Activated CD8-positive, alpha-beta memory T cell treated with anti-CD3 and anti-CD28 coated beads for 36 hours (primary cell): ENCODE data around the gene KCNN3. TPM values are rescaled to one million over a fixed set of nuclear protein-coding genes. Genes with fewer than 3 reads are reported as not detected.

Experiments
- CTCF ChIA-PET: fragments of 350-600 bp; sonication (Branson Sonifier 250); formaldehyde crosslinking; loops from one replicate; lab custom pipeline; 2021; ENCODE audit warnings: antibody characterized with exemption; lab: Charles Lee
- POLR2A ChIA-PET: fragments of 350-600 bp; sonication (Branson Sonifier 250); formaldehyde crosslinking; loops from one replicate; lab custom pipeline; 2021; ENCODE audit warnings: antibody characterized with exemption; lab: Charles Lee
- total RNA-seq, 2 experiments: library from RNA; stranded (reverse); gene quantifications; one replicate each; pipeline ENCODE4 v1.2.3, GENCODE V29; 2021

Gene KCNN3
- total RNA-seq, 2 experiments from 2014 or later: 0.10 to 0.30 TPM

DNA sequence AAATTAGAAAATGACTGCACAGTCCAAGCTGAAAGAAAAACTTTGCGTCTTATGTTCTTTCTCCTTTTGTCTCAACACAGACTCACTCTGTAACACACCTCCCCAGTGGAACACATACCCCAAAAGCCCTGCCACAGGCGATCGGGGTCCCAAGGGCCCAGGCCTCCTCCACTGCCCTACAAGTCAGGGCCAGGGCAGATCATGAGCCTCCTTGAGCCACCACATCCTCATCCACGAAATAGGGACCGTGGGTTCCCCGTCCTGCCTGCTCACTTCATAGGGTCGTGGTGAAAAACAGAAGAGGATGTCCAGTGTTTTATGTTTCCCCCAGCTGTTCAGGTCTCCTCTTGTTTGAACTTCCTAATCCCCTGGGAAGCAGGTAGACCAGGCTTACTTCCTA, 116.7 kb downstream of the KCNN3 start:
- CTCF ChIA-PET: interaction anchor here (1.1 kb wide), 1 partner anchor 194 kb away, joined by 3 read pairs; no protein-coding TSS in a partner anchor
- POLR2A ChIA-PET: no interaction called here

DNA sequence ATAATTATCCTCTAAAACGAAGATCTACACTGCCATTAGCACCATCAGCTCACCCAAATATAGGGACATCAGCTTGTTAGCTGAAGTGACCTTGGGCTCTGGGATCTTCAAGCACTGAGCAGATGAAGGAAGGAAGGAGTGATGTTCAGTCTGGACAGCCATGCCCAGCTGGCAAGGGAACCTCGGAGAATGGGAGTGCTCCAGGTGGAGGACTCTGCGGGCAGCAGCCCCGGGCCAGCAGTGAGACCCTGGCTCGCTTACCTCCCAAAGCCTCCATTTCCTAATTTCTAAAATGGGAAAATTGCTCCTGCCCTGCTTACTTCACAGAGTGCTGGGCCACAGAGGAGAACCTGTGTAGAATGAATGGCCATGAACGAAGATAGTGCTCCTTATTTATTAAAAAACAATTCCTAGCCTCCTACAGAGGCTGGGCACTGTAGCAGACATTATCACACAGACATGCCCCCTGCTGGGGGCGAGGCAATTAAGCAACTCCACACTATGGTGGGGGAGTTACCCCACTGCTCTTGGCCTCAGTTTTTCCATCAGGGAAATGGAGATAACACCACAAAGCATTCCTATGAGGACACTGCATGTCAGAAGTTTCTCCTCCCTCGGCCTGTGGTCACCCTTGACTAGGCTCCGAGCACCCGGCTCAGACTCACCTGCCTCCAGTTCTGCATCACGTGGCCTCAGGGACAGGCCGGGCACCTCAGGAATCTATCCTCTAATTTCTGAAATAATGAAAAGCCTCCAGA, 117.6 kb downstream of the KCNN3 start:
- POLR2A ChIA-PET: no interaction called here

DNA sequence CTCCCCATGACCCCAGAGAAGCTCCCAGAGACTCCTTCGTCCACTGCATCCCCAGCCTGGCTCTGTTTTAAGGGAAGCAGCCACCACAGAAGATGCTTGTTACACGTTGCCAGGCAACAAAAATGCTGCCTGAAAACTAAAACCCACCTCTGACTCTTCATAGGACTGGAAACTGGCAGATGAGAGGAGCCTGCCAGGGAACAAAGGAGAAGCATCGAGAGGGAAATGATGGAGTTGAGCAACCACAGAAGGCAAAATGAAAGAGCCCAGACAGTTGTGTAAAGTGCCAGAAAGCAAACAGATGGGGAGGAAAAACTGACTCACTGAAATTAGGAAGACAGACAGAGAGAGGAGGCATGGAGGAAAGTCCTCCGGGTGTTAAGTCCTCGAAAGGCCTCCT, 118.4 kb downstream of the KCNN3 start:
- CTCF ChIA-PET: interaction anchor here (0.6 to 6.0 kb wide), 4 partner anchors 8 to 192 kb away, joined by 3 to 27 read pairs (median 4); no protein-coding TSS in a partner anchor
- POLR2A ChIA-PET: interaction anchor here (0.6 kb wide), 1 partner anchor 234 kb away, joined by 3 read pairs; no protein-coding TSS in a partner anchor

More for the DNA sequence above, 117.6 kb downstream of the KCNN3 start:
- CTCF ChIA-PET: interaction anchor here (0.6 to 6.0 kb wide), 3 partner anchors 8 to 193 kb away, joined by 3 to 27 read pairs (median 4); no protein-coding TSS in a partner anchor

DNA sequence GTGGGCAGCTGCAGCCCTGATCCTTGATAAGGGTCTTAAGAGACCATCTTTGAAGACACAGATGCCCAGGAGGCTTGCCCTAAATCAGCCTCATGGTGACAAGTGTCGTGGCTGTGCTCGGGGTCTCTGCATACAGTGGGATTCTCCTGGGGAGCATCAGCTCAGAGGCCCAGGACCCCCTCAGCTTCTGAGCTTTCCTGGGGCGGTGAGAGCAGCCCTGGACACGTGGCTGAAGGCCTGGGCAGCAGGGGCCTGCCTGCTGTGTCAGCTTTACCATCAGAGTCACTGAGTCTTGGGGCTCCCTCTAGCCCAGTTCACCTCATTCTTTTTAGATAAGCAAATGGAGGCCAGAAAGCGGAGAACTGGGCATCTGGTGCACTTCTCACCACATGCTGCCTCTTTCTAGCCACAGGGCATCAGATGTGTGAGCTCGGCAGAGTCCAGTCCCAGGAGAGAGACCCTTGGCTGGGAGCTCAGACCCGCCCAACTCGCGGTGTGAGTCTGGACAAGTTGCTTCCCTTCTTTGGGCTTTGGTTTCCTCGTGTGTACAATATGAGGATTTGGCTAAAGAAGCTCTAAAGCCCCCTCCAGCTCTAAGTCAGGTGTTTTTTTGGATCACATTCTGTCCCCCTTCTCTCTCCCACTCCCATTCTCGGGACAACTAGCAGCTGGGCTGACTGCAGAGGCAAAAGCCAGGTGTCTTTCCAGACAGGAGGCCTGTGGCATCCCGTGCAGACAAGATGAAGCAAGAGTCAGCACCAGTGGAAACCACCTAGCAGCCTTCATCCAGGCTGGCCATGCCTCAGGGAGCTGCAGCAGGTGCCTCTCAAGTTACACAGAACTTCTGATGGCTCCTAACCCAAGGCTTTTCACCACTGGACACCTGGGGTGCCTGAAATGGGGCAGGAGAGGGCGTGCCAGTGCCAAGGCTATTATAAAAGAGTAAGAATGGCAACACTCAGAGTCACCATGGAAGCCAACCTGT, 119.1 kb downstream of the KCNN3 start:
- POLR2A ChIA-PET: interaction anchor here (0.6 kb wide), 1 partner anchor 233 kb away, joined by 3 read pairs; no protein-coding TSS in a partner anchor
- CTCF ChIA-PET: interaction anchor here (0.7 to 6.0 kb wide), 6 partner anchors 9 to 191 kb away, joined by 3 to 27 read pairs (median 3); no protein-coding TSS in a partner anchor

DNA sequence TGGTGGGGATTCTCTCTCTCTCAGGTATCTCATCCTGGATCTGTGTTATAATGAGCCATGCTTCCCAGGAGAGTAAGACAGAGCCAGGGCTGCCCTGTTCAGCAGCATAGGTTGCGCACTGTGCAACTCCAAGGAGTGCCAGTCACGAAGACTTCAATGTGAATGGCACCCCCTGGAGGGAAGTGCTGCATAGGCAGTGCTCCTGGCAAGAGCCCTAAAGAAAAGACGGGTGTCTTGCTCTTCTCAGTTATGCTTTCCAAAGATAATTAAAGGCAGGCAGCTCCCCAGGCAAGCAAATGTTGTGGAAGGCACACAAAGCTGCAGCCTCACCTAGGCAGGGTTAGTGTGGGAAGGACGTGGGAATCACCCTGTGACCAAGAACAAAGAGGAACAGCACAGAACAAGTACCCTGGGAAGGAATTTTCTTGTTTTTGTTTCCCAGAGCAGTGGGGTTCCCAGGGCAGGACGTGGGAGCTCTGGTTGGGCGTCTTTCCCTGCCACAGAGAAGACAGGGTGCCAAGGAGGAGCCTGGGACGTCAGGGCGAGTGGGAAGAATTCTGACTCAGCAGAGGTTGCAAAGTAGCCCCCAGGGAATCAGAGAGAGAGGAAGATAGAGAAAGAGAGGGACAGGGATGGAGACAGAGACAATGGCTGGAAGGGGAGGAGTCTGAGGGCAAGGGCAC, 120.9 kb downstream of the KCNN3 start:
- ChIA-PET POLR2A (interaction anchor here (0.5 kb wide), 1 partner anchor 224 kb away, joined by 5 read pairs; no protein-coding TSS in a partner anchor), CTCF (interaction anchor here (1.2 to 6.0 kb wide), 4 partner anchors 9 to 189 kb away, joined by 3 to 27 read pairs (median 4); no protein-coding TSS in a partner anchor)

DNA sequence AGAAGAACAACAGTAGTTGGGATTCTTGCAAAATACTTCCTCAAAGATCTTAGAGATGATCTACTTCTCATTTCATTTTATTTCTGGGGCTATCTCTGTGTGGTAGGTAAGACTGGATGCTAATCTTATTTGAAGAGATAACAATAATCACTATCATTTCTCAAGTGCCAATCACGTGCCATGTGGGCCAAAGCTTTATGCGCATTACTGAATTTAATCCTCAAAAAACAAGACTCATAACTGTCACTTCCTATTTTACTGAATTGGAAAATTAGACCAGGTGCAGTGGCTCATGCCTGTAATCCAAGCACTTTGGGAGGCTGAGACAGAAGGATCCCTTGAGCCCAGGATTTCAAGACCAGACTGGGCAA, 121.7 kb downstream of the KCNN3 start:
- ChIA-PET POLR2A (interaction anchor here (0.6 kb wide), 1 partner anchor 445 kb away, joined by 3 read pairs; no protein-coding TSS in a partner anchor), CTCF (interaction anchor here (1.0 to 6.0 kb wide), 7 partner anchors 8 to 267 kb away, joined by 3 to 27 read pairs (median 3); no protein-coding TSS in a partner anchor)

DNA sequence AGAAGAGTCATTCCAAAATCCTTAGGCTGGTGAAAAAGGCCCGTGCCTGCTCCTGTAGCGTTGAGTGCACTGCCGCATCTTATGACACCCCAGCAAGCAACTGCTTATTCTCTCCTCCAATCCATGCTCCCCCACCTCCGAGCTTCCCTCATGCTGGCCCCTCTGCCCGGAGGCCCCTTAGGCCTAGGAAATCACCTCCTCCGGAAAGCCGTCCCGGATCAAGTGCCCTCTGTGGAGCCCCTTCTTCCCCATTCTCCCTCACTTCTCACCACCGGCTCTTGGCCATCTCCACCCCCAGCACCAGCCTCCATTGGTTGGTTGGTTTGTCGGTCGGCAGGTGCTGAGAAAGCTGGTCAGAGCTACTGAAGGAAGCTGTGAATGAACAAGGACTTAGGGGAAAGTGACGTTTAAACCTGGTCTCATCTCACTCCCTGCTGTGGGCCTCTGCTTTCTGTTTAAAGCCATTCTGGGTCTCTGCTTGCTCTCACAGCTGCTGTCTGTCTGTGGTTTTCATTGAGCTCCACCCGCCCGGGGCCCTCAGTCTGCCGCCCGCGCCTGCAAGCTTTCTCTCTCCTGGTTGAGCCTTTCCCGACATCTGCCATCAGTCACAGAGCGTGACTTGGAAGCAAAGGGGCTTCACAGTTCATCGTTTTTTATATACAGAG, 122.2 kb downstream of the KCNN3 start:
- ChIA-PET POLR2A (interaction anchor here (0.6 kb wide), 1 partner anchor 446 kb away, joined by 3 read pairs; no protein-coding TSS in a partner anchor), CTCF (interaction anchor here (1.0 to 6.0 kb wide), 7 partner anchors 7 to 267 kb away, joined by 3 to 27 read pairs (median 3); no protein-coding TSS in a partner anchor)

DNA sequence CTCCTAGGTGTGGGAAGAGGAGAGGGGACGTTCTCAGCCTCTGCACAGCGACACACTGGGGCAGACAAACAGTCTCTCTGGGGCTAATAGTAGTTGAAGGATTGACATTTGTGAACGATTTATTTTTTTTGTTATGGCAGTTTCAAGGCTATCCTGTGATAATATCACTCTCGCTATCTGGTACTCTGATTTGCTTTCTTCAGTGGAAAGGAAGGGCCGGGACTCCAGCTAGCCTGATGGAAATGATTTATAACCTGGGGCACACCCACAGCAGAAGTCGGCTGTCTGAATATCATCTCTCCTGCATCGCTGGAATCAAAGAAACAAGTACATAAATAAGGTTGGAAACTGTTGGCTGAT, 122.7 kb downstream of the KCNN3 start:
- CTCF ChIA-PET: interaction anchor here (0.5 to 6.0 kb wide), 4 partner anchors 13 to 266 kb away, joined by 3 to 27 read pairs (median 8); no protein-coding TSS in a partner anchor
- POLR2A ChIA-PET: no interaction called here

DNA sequence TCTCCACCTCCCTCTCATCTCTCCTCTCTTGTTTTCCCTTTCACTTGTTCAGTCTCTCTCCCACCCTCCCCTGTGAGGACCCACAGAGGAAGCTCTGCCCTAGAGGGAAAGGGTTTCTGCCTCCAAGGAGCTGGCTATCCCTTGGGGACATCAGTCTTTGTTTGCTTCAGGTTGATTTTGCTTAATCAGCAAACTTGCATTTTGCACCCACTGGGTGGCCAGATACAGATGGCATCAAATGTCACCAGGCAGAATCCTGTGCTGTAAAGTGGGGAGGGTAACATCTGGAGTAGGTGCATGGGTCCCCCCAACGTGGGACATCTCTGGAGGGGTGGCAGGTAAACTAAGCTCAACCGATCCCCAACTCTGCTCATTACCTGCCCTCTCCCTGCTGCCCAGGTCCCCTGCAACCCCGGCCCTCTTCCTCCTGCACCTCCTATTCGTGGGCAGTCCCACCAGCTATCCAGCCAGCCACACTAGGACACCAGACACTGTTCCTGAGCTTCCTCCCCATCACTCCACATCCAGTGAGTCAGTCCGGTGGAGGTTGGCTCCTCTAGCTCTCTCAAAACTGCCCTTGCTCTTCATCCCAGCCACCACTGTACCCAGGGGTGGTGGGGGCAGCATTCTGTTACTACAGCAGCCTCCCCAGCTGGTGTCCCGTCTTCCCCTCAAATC, 123.3 kb downstream of the KCNN3 start:
- ChIA-PET POLR2A (no interaction called here), CTCF (interaction anchor here (0.5 to 6.0 kb wide), 3 partner anchors 13 to 192 kb away, joined by 4 to 27 read pairs (median 11); no protein-coding TSS in a partner anchor)

DNA sequence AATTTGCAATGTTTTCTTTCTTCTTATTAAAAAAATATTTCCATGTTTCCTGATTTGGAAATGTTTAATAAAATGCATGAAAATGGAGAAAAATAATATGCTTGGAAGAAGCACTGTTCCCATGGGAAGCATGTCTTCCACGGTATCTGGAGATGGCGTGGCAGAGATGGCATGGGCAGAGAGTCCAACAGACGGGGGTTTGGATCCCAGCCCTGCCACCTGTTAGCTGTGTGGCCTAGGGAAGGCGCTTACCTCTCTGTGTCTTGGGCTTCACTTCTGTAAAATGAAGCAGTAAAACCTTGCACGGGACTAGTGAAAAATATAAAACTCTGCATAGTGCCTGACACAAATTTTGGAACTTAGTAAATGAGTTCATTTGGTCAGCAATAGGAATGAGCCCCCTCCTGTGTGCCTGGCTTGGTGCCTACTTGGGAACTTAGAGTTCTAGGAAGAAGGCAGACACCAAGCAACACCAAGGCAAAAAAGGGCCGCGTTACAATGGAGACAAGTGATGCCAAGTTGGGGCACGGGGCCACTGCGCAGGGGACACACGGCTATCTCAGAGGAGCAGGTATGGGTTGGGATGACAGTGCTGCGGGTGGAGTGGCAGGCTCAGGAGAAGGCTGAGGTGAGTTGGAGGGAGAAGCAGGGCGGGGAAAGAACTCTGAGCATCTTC, 124.2 kb downstream of the KCNN3 start:
- ChIA-PET POLR2A (interaction anchor here (0.7 kb wide), 1 partner anchor 45 kb away, joined by 4 read pairs; no protein-coding TSS in a partner anchor), CTCF (interaction anchor here (1.1 to 2.5 kb wide), 3 partner anchors 9 to 45 kb away, joined by 3 to 11 read pairs (median 3); no protein-coding TSS in a partner anchor)

DNA sequence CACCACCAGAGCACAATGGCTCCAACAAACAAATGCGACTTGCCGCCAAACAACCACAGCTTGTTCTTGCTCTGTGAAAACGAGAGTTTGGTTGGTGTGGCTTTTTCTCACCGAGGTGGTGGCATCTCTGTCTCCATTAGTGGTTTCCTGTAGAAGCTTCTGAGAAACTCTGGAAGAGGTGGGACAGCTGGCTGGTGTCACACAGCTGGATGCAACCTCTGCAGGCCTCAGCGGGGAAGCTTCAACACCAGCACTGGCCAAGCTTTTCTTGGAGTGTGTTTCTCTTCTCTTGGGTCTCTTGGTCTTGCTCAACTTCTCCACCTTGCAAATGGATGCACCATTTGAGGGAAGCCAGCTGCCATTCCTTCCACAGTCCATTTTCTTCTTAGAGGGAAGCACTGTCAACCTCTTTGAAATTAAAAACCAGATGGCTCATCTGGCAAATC, 124.8 kb downstream of the KCNN3 start:
- POLR2A ChIA-PET: interaction anchor here (0.7 kb wide), 1 partner anchor 46 kb away, joined by 4 read pairs; no protein-coding TSS in a partner anchor
- CTCF ChIA-PET: interaction anchor here (1.1 to 2.5 kb wide), 3 partner anchors 8 to 46 kb away, joined by 3 to 11 read pairs (median 3); no protein-coding TSS in a partner anchor

DNA sequence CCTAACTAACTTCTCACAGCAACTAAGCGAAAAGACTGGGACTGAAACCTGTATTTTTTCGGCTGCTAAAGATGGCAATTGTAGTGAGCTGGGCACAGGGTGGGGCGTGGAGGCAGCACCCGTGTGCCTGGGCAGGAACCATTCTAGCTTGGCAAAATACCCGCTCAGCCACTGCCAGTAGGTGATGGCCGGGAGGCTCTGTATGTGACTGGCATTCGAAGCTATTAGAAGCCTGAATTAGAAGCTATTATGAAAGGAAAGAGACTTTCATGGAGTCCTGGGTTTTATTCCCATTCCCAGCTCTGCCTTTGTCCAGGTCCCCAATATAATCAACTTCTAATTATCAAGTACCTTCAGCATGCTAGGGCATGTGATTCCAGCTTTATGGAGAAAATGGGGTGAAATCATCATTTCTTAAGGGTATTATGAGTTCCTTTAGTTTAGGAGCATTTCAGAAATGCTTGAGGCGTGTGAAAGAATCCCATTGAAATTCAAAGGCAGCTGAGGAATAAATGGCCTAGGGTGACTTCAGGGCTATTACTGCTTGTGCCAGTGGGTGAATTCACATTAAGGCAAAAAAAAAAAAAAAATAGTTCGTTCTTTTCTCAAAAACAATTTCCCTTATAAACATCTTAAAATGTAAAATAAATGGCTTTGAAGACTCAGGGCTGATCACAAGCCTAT, 125.6 kb downstream of the KCNN3 start:
- ChIA-PET POLR2A (interaction anchor here (0.6 kb wide), 1 partner anchor 136 kb away, joined by 4 read pairs; no protein-coding TSS in a partner anchor), CTCF (interaction anchor here (1.3 to 2.5 kb wide), 2 partner anchors 8 to 15 kb away, joined by 3 to 11 read pairs; no protein-coding TSS in a partner anchor)

DNA sequence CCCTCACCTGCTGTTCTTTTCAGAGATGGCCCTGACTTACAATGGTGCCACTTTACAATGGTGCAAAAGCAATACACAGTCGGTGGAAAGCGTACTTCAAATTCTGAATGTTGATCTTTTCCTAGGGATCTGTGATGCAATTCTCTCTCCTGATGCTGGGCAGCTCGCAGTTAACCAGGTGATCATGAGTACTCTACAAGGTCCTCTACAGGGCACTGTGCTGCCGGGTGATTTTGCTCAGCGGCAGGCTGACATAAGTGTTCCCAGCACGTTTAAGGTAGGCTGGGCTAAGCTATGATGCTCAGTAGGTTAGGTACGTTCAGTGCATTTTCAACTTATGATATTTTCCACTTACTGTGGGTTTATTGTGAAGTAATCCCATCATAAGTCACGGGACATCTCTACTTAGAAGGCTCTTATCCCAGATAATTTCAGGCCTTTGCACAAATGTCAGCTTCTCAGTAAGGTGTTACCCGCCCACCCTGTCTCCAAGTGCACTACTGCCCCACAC, 126.5 kb downstream of the KCNN3 start:
- ChIA-PET CTCF (interaction anchor here (0.7 to 2.5 kb wide), 3 partner anchors 16 to 74 kb away, joined by 3 to 11 read pairs (median 5); no protein-coding TSS in a partner anchor), POLR2A (no interaction called here)

DNA sequence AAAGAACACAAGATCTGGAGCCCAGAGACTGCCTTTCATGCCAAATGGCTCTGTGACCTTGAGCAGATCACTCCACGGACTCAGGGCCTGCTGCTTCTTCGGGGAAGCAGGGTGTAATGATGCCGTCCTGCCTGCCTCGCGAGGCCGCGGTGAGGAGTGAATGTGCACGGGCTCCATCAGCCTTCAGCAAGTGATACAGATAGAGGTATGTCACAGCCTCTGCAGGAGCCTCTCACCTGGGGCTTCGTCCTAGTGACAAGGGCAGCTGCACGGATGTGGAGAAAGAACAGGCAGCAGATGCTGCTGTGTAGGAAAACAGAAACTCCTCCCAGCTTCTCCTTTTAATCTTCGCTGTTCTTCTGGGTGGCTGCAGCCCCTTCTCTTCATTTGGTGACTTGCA, 127.5 kb downstream of the KCNN3 start:
- CTCF ChIA-PET: interaction anchor here (1.9 kb wide), 1 partner anchor 19 kb away, joined by 5 read pairs; no protein-coding TSS in a partner anchor
- POLR2A ChIA-PET: no interaction called here
